Liver (tissue), 9 donors: ENCODE data around the gene ZEB1. TPM values are rescaled to one million over a fixed set of nuclear protein-coding genes. Genes with fewer than 3 reads are reported as not detected.

ENCODE experiments used
- DNase-seq: peaks from one replicate; pipeline ENCODE4 v3.0.0-alpha.2; 2017; ENCODE audit warnings: low spot score
- H3K27ac ChIP-seq, 2 donors: one replicate each; pipeline ENCODE4 v1.7.0; 2013; ENCODE audit warnings: inconsistent platforms in 2 of 2, low read length in 2 of 2, control low read depth in 1 of 2, low read depth in 1 of 2, mild to moderate bottlenecking in 1 of 2
- H3K27me3 ChIP-seq, 4 donors: one replicate each; pipeline versions ENCODE4 v1.6.1 to v1.7.0; 2013; ENCODE audit warnings: low read length in 3 of 4, inconsistent platforms in 1 of 4, mild to moderate bottlenecking in 1 of 4, moderate library complexity in 1 of 4; ENCODE audit not compliant: control insufficient read depth in 4 of 4, insufficient read depth in 4 of 4
- H3K36me3 ChIP-seq, 4 donors: one replicate each; pipeline versions ENCODE4 v1.6.1 to v1.7.0; 2013; ENCODE audit warnings: low read length in 3 of 4, mild to moderate bottlenecking in 3 of 4, low read depth in 1 of 4, moderate library complexity in 1 of 4; ENCODE audit not compliant: control insufficient read depth in 4 of 4, insufficient read depth in 3 of 4
- H3K4me1 ChIP-seq, 4 donors: one replicate each; pipeline versions ENCODE4 v1.6.1 to v1.7.0; 2013; ENCODE audit warnings: low read length in 3 of 4, mild to moderate bottlenecking in 3 of 4, moderate library complexity in 1 of 4; ENCODE audit not compliant: control insufficient read depth in 4 of 4, insufficient read depth in 4 of 4
- H3K4me3 ChIP-seq, 3 donors: one replicate each; pipeline versions ENCODE4 v1.6.1 to v1.7.0; 2013; ENCODE audit warnings: low read length in 3 of 3, control low read depth in 1 of 3, low read depth in 1 of 3, mild to moderate bottlenecking in 1 of 3
- H3K9ac ChIP-seq, 2 donors: one replicate each; pipeline ENCODE4 v1.7.0; 2013; ENCODE audit warnings: low read length in 2 of 2, mild to moderate bottlenecking in 2 of 2, moderate library complexity in 2 of 2, control low read depth in 1 of 2, low read depth in 1 of 2
- H3K9me3 ChIP-seq, 4 donors: one replicate each; pipeline versions ENCODE4 v1.6.1 to v1.7.0; 2013; ENCODE audit warnings: low read length in 3 of 4; ENCODE audit not compliant: control insufficient read depth in 4 of 4
- EGR1 ChIP-seq, 2 donors: IDR thresholded peaks; 2 replicates each; pipeline ENCODE4 v1.6.1; 2016 to 2018; ENCODE audit warnings: antibody characterized with exemption in 2 of 2, low read depth in 2 of 2
- GABPA ChIP-seq, 2 donors: IDR thresholded peaks in 1 of 2; conservative IDR thresholded peaks in 1 of 2; 2 replicates each; pipeline ENCODE4 v1.6.1; 2016; ENCODE audit warnings: antibody characterized with exemption in 2 of 2, mild to moderate bottlenecking in 1 of 2, moderate library complexity in 1 of 2
- JUND ChIP-seq, 2 donors: IDR thresholded peaks; 2 replicates each; pipeline ENCODE4 v1.6.1; 2016; ENCODE audit warnings: antibody characterized with exemption in 2 of 2
- RXRA ChIP-seq, 2 donors: IDR thresholded peaks; 2 replicates each; pipeline ENCODE4 v1.6.1; 2017 to 2018; ENCODE audit warnings: antibody characterized with exemption in 2 of 2, mild to moderate bottlenecking in 1 of 2
- TAF1 ChIP-seq: conservative IDR thresholded peaks from 2 replicates; pipeline ENCODE4 v1.6.1; 2016; ENCODE audit warnings: antibody characterized with exemption, mild to moderate bottlenecking
- YY1 ChIP-seq: IDR thresholded peaks from 2 replicates; pipeline ENCODE4 v1.6.1; 2016; ENCODE audit warnings: antibody characterized with exemption, mild to moderate bottlenecking
- WGBS: extraction: QIAGEN DNeasy Blood & Tissue Kit; methylation state at CpG from one replicate; pipeline ENCODE4 v1.1.7; 2013; 5-methylcytosine and 5-hydroxymethylcytosine counted together
- polyA plus RNA-seq, 2 donors: library from polyadenylated mRNA; stranded (reverse) in 1 of 2; unstranded in 1 of 2; fragments of 200-250 nt in 1 of 2; fragments of >200 nt in 1 of 2; fragmentation: Nextera tagmentation in 1 of 2; extraction: Ambion mirVana in 1 of 2; gene quantifications; one replicate each; pipeline versions ENCODE4 v1.2.1 to v1.2.3, GENCODE V29; 2013 to 2015
- total RNA-seq, 2 donors: library from RNA; depleted of rRNA; stranded (reverse); fragments of >200 nt; gene quantifications; one replicate each; pipeline ENCODE4 v1.2.3, GENCODE V29; 2014
- TF ChIP-seq, protein P1 (sequence below): IDR thresholded peaks from 2 replicates; pipeline ENCODE4 v1.6.1; 2016; ENCODE audit warnings: antibody characterized with exemption
- TF ChIP-seq, protein P2 (sequence below): IDR thresholded peaks from 2 replicates; pipeline ENCODE4 v1.6.1; 2016; ENCODE audit warnings: antibody characterized with exemption
- donor health status: healthy.
- donor health status: healthy.
- donor health status: healthy.
- donor health status: healthy.
- donor health status: healthy.

ZEB1 gene
- total and polyA plus RNA-seq, 4 donors = 3.2 to 19.6 (median 6.5) TPM

DNA sequence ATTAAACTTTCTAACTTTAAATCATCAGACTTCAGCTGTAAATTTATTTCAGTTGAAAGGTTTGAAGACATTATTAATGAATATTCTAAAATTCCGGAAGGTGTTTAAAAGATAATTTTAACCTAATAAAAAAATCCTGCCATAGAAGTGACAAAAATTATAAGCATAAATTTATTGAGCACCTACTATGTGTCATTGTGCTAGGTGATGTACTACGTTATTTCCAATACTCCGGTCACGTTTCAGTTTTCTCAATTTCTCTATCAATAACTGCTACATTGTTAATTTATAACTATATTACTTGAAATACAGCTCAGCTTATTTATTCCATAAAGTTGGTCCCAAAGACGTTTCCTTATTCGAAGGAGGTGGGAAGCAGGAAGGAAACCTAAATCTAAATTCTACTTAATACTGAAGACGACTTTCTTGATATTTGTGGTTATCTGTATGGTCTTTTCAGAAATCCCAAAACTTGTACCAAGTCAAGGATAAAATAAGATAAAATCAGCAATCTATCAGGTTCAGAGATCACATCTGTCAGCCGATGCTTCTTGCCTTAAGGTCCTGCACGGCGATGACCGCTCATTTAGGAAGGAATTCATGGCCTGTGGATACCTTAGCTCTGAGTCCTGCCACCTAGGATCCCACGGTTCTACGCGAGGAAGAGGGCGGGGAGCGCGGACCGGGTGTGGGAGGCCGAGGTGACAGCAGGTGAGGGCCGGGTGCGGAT lies 1.2 kb upstream of the ZEB1 start:
- H3K36me3 ChIP-seq = no peaks in the 10 kb centered on the region
- WGBS = 31% methylated on average over 21 of the region's 21 CpGs
- peak overlapping the region; percentile 2 to 75 for H3K9ac ChIP-seq

DNA sequence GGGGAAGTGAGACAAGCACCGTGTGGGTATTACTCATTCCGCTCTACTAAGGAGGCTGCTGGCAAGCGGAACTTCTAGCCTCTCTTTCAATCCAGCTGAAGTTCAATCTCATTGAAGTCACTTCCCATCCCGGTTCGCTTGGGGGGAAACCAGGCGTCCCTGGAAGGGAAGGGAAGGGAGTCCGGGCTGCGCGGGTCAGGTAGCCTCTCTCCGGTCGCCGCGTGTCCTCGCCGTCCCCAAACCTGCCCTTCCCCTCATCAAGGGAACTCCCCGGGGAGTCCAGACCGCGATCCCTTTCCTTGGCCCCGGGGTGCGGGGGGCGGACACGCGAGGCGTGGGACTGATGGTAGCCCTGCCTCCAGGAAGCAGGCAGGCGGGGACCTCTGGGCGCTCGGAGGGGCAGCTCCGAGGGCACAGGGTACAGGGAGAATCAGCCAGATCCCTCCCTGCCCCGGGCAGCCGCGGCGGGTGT lies 598 bp upstream of the ZEB1 start:
- no peaks in the 10 kb centered on the region for H3K27me3 ChIP-seq
- H3K4me3 ChIP-seq = peak overlapping the region; percentile 78 to 97 (median 79)
- H3K9me3 ChIP-seq = no peaks in the 10 kb centered on the region
- no peak for DNase-seq
- H3K27ac ChIP-seq = peak overlapping the region; percentile 97
- H3K4me1 ChIP-seq = peaks cover 0 to 15% (median 3%) of the 10 kb centered on the region in 4 donors
- no peaks in the 10 kb centered on the region for H3K36me3 ChIP-seq
- under 1% methylated on average over 32 of the region's 32 CpGs for WGBS
- TF ChIP-seq YY1 = peak; percentile 55
- TF ChIP-seq GABPA (IDR thresholded peaks at IDR 0.05 in 1 of 2, conservative IDR thresholded peaks at IDR 0.05 in 1 of 2) = no peak
- TF ChIP-seq RXRA (IDR thresholded peaks at IDR 0.05) = peak in 1 of 2 donors; percentile 44
- H3K9ac ChIP-seq = peak overlapping the region; percentile 17 to 75

More for the DNA sequence above, 1.2 kb upstream of the ZEB1 start:
- Histone ChIP-seq H3K27ac (peak overlapping the region; percentile 97), H3K27me3 (no peaks in the 10 kb centered on the region), H3K4me1 (peaks cover 0 to 15% (median 3%) of the 10 kb centered on the region in 4 donors), H3K9me3 (no peaks in the 10 kb centered on the region), H3K4me3 (peak overlapping the region; percentile 78 to 97 (median 79))
- no peak for TF ChIP-seq GABPA (IDR thresholded peaks at IDR 0.05 in 1 of 2, conservative IDR thresholded peaks at IDR 0.05 in 1 of 2)
- TF ChIP-seq YY1 = no peak
- no peak for TF ChIP-seq EGR1 (IDR thresholded peaks at IDR 0.05; ENCODE audit: low read depth in 2 of 2)
- TF ChIP-seq RXRA (IDR thresholded peaks at IDR 0.05) = no peak
- no peak for TF ChIP-seq TAF1
- TF ChIP-seq, protein P1, sequence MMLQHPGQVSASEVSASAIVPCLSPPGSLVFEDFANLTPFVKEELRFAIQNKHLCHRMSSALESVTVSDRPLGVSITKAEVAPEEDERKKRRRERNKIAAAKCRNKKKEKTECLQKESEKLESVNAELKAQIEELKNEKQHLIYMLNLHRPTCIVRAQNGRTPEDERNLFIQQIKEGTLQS = no peak
- no peak for DNase-seq

DNA sequence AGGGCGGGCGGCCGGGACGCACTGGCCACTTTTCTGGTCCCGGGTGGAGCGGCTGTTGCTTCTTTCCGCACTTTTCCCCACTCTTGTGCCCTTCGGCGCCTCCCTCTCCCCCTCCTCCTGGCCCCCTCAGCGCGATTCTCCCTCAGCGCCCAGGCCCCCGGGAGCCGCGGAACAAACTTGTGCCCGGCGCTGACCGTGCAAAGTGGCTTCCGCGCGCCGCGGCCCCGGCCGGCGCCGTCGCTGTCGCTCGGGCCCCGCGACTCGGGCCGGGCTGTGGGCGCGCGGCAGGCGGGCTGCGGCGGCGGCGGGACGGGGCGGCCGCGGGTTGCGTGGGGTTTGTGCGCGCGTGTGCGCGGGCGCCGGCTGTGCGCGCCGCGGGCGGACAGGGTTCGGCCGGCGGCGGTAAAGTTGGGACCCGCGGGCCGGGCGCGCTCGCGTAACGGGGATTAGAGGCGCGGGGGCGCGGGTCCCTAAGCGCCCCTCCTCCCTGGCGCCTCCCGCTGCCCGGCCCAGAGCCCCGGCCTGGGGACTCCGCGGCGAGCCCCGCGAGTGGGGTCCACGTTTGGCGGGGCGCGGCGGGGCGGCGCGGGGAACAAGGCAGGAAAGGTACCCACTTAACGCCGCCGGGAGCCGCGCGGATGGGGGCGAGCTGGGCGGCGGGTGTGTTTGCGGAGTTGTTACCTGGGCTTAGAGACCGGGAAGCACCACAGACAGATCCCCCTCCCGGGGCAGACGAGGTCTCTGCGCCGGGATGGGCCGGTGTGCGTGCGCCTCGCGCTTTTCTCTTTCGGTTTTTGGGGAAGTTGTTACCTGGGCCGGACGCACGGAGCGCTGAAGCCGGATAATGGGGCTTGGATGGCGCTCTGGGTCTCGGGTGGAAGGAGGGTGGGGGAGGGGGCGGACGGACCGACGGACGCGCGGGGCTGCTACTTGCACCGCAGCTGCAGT lies 860 bp downstream of the ZEB1 start:
- H3K9ac ChIP-seq = peak overlapping the region; percentile 73 to 80
- H3K4me3 ChIP-seq = peak overlapping the region; percentile 78 to 97 (median 82)
- DNase-seq = peak; percentile 48
- H3K4me1 ChIP-seq = peaks cover 0 to 15% (median 3%) of the 10 kb centered on the region in 4 donors
- no peak for TF ChIP-seq EGR1 (IDR thresholded peaks at IDR 0.05; ENCODE audit: low read depth in 2 of 2)
- no peak for TF ChIP-seq RXRA (IDR thresholded peaks at IDR 0.05)
- TF ChIP-seq, protein P2, sequence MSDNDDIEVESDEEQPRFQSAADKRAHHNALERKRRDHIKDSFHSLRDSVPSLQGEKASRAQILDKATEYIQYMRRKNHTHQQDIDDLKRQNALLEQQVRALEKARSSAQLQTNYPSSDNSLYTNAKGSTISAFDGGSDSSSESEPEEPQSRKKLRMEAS = peak; percentile 16
- TF ChIP-seq JUND (IDR thresholded peaks at IDR 0.05) = no peak
- TF ChIP-seq GABPA (IDR thresholded peaks at IDR 0.05 in 1 of 2, conservative IDR thresholded peaks at IDR 0.05 in 1 of 2) = no peak
- H3K27me3 ChIP-seq = no peaks in the 10 kb centered on the region
- WGBS = under 1% methylated on average over 129 of the region's 129 CpGs
- H3K36me3 ChIP-seq = no peaks in the 10 kb centered on the region
- no peaks in the 10 kb centered on the region for H3K9me3 ChIP-seq
- peak overlapping the region; percentile 97 for H3K27ac ChIP-seq
